Thyroid gland (tissue), 4 donors: ENCODE data around the gene SLITRK3.

Source experiments
- POLR2A ChIP-seq, 2 donors: fragments of 450-650 bp; IDR thresholded peaks; one replicate each; pipeline ENCODE4 v1.6.1; 2017; ENCODE audit warnings: antibody characterized with exemption in 2 of 2, mild to moderate bottlenecking in 2 of 2, moderate library complexity in 1 of 2
- TF ChIP-seq, protein P1 (sequence below), 6 experiments: fragments of 200-600 bp in 3 of 6; fragments of 450-650 bp in 3 of 6; sonication (generic) in 3 of 6; IDR thresholded peaks; one replicate each; pipeline ENCODE4 v1.5.1; 2016 to 2019; ENCODE audit warnings: antibody characterized with exemption in 6 of 6, mild to moderate bottlenecking in 2 of 6, inconsistent platforms in 1 of 6, moderate library complexity in 1 of 6

DNA sequence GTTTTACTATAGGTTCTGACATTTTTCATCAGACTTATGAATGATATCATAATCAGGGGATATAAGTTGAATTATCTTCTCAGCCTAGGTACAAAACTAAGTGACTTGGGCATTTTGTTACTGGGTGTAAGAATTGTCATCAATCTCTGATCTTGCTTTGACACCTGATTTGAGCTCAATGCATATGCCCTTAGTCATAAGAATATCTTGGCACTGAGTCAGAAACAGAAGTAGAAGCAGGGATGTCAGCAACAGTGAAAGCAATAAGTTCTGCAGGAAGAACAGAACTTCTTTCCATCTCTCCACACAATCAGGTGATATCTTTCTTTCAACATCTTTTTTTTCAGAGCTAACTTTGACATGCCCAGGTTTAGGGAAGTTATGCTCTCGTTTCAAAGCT is 14.6 kb downstream of the SLITRK3 start:
- TF ChIP-seq, protein P1, sequence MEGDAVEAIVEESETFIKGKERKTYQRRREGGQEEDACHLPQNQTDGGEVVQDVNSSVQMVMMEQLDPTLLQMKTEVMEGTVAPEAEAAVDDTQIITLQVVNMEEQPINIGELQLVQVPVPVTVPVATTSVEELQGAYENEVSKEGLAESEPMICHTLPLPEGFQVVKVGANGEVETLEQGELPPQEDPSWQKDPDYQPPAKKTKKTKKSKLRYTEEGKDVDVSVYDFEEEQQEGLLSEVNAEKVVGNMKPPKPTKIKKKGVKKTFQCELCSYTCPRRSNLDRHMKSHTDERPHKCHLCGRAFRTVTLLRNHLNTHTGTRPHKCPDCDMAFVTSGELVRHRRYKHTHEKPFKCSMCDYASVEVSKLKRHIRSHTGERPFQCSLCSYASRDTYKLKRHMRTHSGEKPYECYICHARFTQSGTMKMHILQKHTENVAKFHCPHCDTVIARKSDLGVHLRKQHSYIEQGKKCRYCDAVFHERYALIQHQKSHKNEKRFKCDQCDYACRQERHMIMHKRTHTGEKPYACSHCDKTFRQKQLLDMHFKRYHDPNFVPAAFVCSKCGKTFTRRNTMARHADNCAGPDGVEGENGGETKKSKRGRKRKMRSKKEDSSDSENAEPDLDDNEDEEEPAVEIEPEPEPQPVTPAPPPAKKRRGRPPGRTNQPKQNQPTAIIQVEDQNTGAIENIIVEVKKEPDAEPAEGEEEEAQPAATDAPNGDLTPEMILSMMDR (IDR thresholded peaks at IDR 0.05), result no peak
- no peak for TF ChIP-seq POLR2A (IDR thresholded peaks at IDR 0.05)
